Muscle of back (tissue), 11 donors: ENCODE results near the gene WDR48. TPM values are rescaled to one million over a fixed set of nuclear protein-coding genes. Genes with fewer than 3 reads are reported as not detected.

Experiments used
- DNase-seq, 3 donors: peaks; one replicate each; pipeline versions ENCODE4 v3.0.0 to v3.0.0-alpha.2; 2013
- polyA plus RNA-seq, 10 donors: library from polyadenylated mRNA; unstranded; fragments of 120-200 nt; gene quantifications; one replicate each; pipeline ENCODE4 v1.2.1, GENCODE V29; 2013; ENCODE audit not compliant: insufficient read length in 10 of 10

WDR48 gene
- polyA plus RNA-seq, 10 donors, result 30.2 to 48.6 (median 39.5) TPM

GRCh38 chr3:39121621-39122020, 69.8 kb downstream of the WDR48 start:
- DNase-seq, result no peak

DNA sequence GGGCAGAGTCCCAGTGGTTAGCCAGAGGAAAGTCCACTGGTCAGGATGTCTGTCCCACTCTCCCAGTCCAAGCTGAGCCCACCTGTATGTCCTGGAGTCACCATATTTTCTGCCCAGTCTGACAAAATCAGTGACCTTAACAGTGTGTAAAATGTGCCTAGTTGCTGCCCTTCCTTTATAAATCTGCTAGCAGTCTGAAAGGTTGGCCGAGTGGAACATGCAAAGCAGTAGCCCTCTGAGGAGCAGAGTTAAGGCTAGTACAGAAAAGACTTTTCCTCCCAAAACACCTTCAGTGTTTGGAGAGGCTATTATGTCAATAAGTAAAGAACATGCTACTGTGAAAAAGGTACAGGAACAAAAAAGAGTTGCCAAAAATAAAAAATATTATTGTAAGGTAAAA, 71.0 kb downstream of the WDR48 start:
- DNase-seq, result no peak

DNA sequence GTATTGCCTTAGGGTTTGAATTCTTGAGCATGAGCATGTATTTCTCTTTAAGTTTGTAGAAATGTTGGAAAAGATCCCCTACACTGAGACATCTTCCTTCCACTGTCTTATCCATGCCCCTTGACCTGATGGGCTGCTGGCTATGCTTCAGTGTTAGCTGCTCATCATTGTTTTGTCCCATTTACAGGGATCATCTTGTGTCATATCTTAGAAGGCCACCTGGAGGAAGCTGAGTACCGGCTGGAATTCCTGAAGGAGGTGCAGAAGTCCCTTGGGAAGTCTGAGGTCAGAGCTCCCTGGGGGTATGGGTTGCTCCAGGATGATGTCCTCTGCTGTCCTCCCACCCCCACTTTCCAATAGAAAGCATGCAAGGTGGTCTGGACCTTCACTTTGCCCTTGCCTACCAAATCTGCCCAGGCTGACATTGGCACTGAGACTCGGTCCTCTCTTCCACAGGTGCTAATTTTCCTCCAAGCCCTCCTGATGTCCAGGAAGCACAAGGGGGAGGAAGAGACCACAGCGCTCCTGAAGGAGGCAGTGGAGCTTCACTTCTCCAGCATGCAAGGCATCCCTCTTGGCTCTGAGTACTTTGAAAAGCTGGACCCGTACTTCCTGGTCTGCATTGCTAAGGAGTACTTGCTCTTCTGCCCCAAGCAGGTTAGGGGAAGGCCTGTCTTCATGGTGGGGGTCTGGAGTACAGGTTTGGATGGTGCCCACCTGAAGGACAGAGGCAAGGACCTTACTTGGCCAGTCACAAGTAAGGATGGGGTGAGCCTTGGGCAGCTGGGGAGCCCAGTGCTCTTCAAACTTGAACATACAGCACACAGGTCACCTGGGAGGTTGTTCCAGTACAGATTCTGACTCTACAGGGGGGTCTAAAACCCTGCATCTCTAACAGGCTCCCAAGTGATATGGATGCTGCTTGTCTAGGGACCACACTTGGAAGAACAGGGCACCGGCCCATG, 73.3 kb downstream of the WDR48 start:
- no peak for DNase-seq

DNA sequence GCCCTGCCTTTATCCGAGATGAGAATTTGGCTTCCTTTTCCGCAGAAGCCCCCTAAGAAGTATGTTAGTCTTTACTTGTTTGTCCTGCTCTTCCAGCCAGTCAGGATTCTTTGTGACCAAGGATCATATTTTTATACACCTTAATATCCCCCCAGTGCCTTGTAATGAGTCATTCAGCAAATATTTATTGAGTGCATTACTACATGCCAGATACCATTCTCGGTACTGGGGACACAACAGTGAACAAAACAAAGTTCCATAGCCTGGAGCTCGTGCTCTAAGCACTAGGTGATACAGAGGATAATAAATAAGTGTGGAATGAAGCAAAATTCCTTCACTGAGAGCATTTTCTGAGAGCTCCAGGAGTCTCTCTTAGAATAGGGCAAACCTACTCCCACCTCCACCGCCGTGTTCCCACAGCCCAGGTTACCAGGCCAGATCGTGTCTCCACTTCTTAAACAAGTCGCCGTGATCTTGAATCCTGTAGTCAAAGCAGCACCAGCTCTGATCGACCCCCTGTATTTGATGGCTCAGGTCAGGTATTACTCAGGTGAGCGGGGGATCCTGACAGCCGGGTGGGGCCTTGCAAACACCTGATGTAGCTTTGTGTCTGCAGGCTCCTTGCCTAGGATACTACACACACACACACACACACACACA, 74.2 kb downstream of the WDR48 start:
- DNase-seq, result no peak

DNA sequence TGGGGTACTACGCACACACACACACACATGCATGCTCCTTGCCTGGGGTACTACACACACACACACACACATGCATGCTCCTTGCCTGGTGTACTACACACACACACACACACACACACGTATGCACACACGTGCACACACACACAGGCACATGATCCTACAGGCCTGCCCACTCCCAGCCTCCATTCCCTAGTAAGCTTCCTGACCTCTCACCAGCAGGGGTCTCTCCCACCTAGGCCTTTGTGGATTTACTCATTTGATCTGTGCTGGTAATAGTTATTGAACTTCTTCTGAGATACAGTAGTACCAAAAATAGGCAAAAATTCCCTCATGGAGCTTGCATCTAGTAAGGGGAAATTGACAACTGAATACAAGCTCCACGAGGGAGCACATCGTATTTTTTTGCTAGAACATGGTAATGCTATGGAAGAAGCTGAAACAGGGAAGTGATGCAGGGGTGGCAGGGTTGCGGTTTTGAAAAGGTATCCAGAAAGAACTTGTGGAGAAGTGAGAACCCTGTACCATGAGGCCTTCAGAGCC, 74.8 kb downstream of the WDR48 start:
- DNase-seq, result peak in 2 of 3 donors; percentile 60 to 72

- DNase-seq, result no peak
Observed at GRCh38 chr3:39127269-39127907, 75.6 kb downstream of the WDR48 start.

- DNase-seq, result no peak
Observed at GRCh38 chr3:39127908-39128304, 76.1 kb downstream of the WDR48 start.

DNA sequence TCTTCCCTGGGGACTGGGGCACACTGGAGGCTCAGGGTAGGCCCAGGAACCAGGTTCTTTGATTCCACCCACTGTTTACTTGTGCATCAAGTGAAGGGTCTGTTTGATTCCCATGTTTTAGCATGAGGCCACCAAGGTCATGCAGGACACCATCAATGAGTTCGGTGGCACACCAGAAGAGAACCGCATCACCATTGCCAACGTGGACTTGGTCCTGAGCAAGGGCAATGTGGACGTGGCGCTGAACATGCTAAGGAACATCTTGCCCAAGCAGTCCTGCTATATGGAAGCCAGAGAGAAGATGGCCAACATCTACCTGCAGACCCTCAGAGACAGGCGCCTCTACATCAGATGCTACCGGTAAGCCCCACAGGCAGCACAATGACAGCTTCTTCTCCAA, 77.1 kb downstream of the WDR48 start:
- DNase-seq, result no peak

DNA sequence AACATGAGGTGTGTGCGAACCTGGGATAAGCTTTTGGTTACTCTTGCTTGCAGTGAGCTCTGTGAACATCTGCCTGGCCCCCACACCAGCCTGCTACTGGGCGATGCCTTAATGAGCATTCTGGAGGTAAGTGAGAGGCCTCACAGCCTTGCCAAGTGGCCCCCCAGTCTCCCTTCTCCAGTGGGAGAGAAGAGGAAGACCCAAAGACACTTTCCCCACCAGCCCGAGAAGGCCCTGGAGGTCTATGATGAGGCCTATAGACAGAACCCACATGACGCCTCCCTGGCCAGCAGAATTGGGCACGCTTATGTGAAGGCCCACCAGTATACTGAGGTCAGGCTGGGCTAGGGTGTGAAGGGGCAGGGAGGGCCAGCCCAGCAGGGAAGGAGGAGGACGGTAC, 78.2 kb downstream of the WDR48 start:
- no peak for DNase-seq

DNA sequence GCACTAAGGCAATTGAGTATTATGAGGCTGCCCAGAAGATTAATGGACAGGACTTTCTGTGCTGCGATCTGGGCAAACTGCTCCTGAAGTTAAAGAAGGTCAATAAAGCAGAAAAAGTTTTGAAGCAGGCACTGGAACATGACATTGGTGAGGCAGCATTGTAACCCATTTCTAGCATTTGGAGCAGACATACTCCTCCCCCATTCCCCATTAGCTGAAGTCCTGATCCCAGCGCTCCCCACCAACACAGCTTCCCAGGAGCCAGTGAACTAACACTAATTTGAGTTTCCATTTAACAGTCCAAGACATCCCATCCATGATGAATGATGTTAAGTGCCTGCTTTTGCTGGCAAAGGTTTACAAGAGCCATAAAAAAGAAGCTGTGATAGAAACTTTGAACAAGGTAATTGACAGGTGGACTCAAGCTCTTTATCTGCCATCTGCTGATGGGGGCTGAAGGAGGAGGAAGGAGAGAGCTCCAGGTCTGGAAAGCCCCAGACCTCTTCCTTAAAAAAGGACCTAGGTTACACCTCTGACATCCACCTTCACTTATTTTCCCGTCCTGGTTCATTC, 79.0 kb downstream of the WDR48 start:
- DNase-seq, result no peak

DNA sequence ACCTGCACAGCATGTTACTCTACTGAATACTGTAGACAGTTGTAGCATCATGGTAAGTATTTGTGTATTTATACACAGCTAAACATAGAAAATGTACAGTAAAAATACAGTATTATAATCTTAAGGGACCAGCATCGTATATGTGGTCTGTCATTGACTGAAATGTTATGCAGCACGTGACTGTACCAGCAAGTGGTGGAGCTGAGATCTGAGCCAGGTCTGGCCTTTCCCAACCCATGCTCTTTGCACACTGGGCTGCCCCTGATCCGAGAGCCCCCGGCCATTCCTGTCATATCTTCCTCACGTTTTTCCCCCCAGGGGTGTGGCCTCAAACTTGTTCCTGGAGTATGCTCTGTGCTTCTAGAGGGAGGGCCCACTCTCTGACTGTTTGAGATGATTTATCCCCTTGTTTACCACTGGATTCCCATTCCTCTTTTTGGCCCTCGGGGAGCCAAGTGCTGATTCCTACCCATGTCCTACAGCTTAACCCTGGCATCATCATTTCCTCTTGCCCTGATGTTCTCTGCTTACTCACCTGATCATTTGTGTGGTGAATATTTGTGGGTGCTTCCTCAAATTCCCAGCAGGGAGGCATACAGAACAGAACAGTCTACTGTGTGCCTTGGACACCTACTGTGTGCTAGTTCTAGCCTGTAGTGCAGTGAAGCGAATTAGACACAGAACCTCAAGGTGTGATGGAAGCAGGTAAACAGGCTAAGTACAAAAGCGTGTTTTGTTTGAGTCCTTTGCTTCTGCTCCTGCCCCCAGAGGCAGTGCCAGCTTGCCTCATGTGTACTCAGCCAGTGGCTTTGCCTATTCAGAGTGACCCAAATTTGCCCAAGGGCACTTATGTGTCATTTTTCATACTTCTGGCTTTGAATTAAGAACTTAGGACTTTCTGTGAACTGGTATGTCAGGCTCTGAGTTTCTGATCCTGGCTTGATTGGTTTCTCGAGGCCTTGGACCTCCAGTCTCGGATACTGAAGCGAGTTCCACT, 80.6 kb downstream of the WDR48 start:
- DNase-seq, result no peak

DNA sequence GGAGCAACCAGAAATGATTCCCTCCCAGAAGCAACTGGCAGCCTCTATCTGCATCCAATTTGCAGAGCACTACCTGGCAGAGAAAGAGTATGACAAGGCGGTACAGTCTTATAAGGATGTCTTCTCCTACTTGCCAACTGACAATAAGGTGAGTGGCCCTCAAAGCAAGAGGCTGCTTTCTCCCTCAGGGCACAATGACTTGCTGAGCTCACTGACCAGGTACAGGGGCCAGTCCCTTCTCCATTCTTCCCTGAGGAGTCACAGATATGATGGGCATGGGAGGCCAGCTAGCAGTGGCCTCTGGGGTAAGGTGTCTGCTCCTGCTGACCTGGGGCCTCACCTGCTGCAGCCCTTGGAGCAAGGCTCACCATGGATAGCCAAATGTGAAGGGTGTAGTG, 81.3 kb downstream of the WDR48 start:
- DNase-seq, result no peak

GRCh38 chr3:39133822-39134221, 82.0 kb downstream of the WDR48 start:
- no peak for DNase-seq

DNA sequence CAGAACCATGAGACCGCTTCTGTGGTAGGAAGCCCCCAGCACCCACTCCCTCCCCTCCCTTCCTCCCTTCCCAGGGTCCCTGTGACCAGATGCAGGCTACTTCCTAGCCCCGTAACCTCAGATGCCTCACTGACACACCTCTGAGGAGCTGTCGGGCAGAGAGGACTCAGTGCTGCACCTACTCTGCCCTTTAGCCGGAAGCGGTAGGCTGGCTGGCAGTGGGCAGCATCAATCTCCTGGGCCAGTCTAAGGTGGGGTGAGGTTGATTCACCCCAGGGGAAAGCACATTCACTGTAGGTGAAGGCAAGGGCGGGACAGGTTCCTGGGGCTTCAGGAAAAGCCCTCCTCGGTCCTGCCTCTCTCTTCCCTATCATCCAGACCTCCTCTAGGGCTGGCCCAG, 82.5 kb downstream of the WDR48 start:
- no peak for DNase-seq

GRCh38 chr3:39135170-39135805, 83.5 kb downstream of the WDR48 start:
- no peak for DNase-seq

- no peak for DNase-seq
Observed at GRCh38 chr3:39136533-39137434, 85.0 kb downstream of the WDR48 start.

- DNase-seq, result no peak
Observed at GRCh38 chr3:39137435-39137936, 85.7 kb downstream of the WDR48 start.

DNA sequence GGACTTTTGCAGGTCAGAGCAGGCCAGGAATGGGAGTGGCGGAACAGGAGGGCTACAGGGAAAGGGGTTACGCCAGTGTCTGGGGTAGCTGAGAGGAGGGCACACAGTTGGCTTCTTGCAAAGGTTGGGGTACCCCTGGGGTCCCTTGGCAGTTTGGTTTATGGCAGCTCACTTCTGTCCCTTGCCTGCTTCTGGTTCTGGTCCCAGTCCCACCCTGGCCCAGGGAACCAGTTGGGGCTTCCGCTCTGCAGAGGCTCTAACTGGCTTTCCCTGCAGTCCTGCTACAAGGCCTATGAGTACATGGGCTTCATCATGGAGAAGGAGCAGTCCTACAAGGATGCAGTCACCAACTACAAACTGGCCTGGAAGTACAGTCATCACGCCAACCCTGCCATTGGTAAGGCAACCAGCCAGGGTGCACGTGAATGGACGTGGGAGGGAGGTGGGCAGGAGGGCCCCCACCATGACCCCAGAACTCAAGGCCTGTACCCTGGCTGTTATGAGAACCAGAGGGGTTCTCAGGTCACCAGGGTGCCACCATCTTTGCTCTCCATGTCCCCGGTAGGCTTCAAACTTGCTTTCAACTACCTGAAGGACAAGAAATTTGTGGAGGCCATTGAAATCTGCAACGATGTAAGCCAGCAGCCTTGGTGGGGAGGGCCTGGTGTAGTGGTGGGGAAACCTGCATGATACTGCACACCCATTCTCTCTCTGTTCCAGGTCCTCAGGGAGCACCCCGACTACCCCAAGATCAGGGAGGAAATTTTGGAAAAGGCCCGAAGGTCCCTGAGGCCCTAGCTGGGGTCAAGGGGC, 86.4 kb downstream of the WDR48 start:
- DNase-seq, result no peak
